ENCODE data around the gene PGM2L1.

PGM2L1 gene

GRCh38 chr11:74284466-74284865, 113.8 kb downstream of the PGM2L1 start:
- DNase-seq = no peak

- DNase-seq = no peak
Observed at GRCh38 chr11:74283580-74284180, 114.6 kb downstream of the PGM2L1 start.

- no peak for DNase-seq
Observed at GRCh38 chr11:74282914-74283371, 115.3 kb downstream of the PGM2L1 start.

DNA sequence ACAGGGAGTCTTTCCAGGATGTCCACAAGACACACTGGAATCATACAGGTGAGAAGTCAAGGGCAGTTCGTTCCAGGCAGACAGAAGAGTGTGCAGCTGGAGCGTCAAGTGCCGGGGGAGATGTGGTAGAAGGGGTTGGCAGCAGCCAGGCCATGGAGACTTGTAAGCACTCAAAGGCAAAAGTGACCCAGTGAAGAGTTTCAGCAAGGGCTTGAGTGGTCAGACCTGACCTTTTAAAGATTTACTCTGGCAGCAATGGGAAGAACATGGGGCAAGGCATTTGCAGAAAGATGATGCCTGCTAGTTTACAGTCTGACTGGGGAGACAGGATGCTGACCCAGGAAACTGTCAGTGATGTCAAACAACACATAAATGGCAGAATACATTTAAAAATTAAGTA, 115.8 kb downstream of the PGM2L1 start:
- DNase-seq = no peak

GRCh38 chr11:74280494-74280893, 117.7 kb downstream of the PGM2L1 start:
- DNase-seq = no peak

Data from activated T-cell treated with anti-CD3 and anti-CD28 coated beads for 4 hours (primary cell).